GM23338 (cell line): Measurements from ENCODE around the gene PPP5C. TPM values are rescaled to one million over a fixed set of nuclear protein-coding genes. Genes with fewer than 3 reads are reported as not detected.

ENCODE experiments used
- ATAC-seq: fragments of 200-7000 bp; cut with Tn5 transposase; 3 replicates; pipeline ENCODE4 v1.9.1; 2020
- DNase-seq: peaks from one replicate; pipeline ENCODE4 v3.0.0-alpha.2; 2015; ENCODE audit warnings: low spot score
- H2AFZ ChIP-seq: fragments of 200-600 bp; sonication (generic); 2 replicates; pipeline ENCODE4 v1.8.0; 2016; ENCODE audit warnings: antibody characterized with exemption, mild to moderate bottlenecking, moderate library complexity
- H3F3A ChIP-seq: fragments of 200-600 bp; sonication (generic); replicated peaks from 2 replicates; pipeline ENCODE4 v1.8.0; 2017; ENCODE audit warnings: antibody characterized with exemption, mixed run types, low read depth
- H3K27ac ChIP-seq: fragments of 200-600 bp; sonication (generic); 2 replicates; pipeline ENCODE4 v1.6.1; 2016; ENCODE audit warnings: low read depth
- H3K27me3 ChIP-seq: fragments of 200-600 bp; sonication (generic); 2 replicates; pipeline ENCODE4 v1.8.0; 2016; ENCODE audit warnings: mild to moderate bottlenecking, mixed run types, moderate library complexity; ENCODE audit not compliant: insufficient read depth
- H3K36me3 ChIP-seq: fragments of 200-600 bp; sonication (generic); 2 replicates; pipeline ENCODE4 v1.8.0; 2016; ENCODE audit warnings: mild to moderate bottlenecking; ENCODE audit not compliant: insufficient read depth
- H3K4me1 ChIP-seq: fragments of 200-600 bp; sonication (generic); 2 replicates; pipeline ENCODE4 v1.8.0; 2016; ENCODE audit warnings: mild to moderate bottlenecking, moderate library complexity; ENCODE audit not compliant: insufficient read depth
- H3K4me2 ChIP-seq: fragments of 200-600 bp; sonication (generic); 2 replicates; pipeline ENCODE4 v1.7.1; 2017; ENCODE audit warnings: mixed run types
- H3K4me3 ChIP-seq: fragments of 200-600 bp; sonication (generic); 2 replicates; pipeline ENCODE4 v1.6.1; 2016; ENCODE audit warnings: mixed run types
- H3K79me2 ChIP-seq: fragments of 200-600 bp; sonication (generic); replicated peaks from 2 replicates; pipeline ENCODE4 v1.8.0; 2017; ENCODE audit warnings: mild to moderate bottlenecking; ENCODE audit not compliant: insufficient read depth
- H3K9me2 ChIP-seq: fragments of 200-600 bp; sonication (generic); 2 replicates; pipeline ENCODE4 v1.8.0; 2017; ENCODE audit not compliant: insufficient read depth
- H4K20me1 ChIP-seq: fragments of 200-600 bp; sonication (generic); replicated peaks from 2 replicates; pipeline ENCODE4 v1.8.0; 2017; ENCODE audit warnings: mild to moderate bottlenecking; ENCODE audit not compliant: insufficient read depth
- H3K27ac Mint-ChIP-seq: 2 replicates; pipeline ENCODE4 v1.8.0; 2020; ENCODE audit warnings: inconsistent platforms, mild to moderate bottlenecking, moderate library complexity, mixed read lengths
- H3K27me3 Mint-ChIP-seq: 3 replicates; pipeline ENCODE4 v1.8.0; 2022; ENCODE audit warnings: low read depth, mild to moderate bottlenecking, moderate library complexity, mixed read lengths, inconsistent platforms; ENCODE audit not compliant: insufficient read depth, poor library complexity
- H3K36me3 Mint-ChIP-seq: 3 replicates; pipeline ENCODE4 v1.8.0; 2021; ENCODE audit warnings: low read depth, mild to moderate bottlenecking, inconsistent platforms, moderate library complexity, mixed read lengths
- H3K4me1 Mint-ChIP-seq: 3 replicates; pipeline ENCODE4 v1.8.0; 2020; ENCODE audit warnings: mild to moderate bottlenecking, inconsistent platforms, mixed read lengths
- H3K4me3 Mint-ChIP-seq: 3 replicates; pipeline ENCODE4 v1.8.0; 2021; ENCODE audit warnings: moderate library complexity, mild to moderate bottlenecking, inconsistent platforms, mixed read lengths
- H3K9me3 Mint-ChIP-seq: 3 replicates; pipeline ENCODE4 v1.8.0; 2020; ENCODE audit warnings: moderate library complexity, mild to moderate bottlenecking, inconsistent platforms, mixed read lengths
- CREB1 ChIP-seq: fragments of 250-450 bp; sonication (Bioruptor Pico); IDR thresholded peaks from 2 replicates; pipeline ENCODE4 v1.5.0; 2020; ENCODE audit warnings: low read depth, mild to moderate bottlenecking, moderate library complexity
- CTCF ChIP-seq, 2 experiments: fragments of 200-600 bp in 1 of 2; sonication (generic) in 1 of 2; conservative IDR thresholded peaks; 2 replicates each; pipeline versions ENCODE4 v1.5.1 to v1.6.1; 2016 to 2017; ENCODE audit warnings: antibody characterized with exemption in 2 of 2, low read depth in 2 of 2, mild to moderate bottlenecking in 2 of 2, moderate library complexity in 1 of 2
- EZH2 ChIP-seq: fragments of 200-600 bp; sonication (generic); IDR thresholded peaks from one replicate; pipeline ENCODE4 v1.8.0; 2017; ENCODE audit warnings: antibody characterized with exemption, mild to moderate bottlenecking, low read depth; ENCODE audit not compliant: unreplicated experiment
- JUNB ChIP-seq: IDR thresholded peaks from one replicate; pipeline ENCODE4 v1.6.1; 2016; ENCODE audit warnings: antibody characterized with exemption; ENCODE audit not compliant: unreplicated experiment
- POLR2AphosphoS5 ChIP-seq: IDR thresholded peaks from 2 replicates; pipeline ENCODE4 v1.6.1; 2016; ENCODE audit warnings: antibody characterized with exemption, low read depth
- STAT1 ChIP-seq: IDR thresholded peaks from one replicate; pipeline ENCODE4 v1.6.1; 2016; ENCODE audit warnings: antibody characterized with exemption; ENCODE audit not compliant: unreplicated experiment
- ZNF114 ChIP-seq: fragments of 250-450 bp; sonication (Bioruptor Pico); IDR thresholded peaks from 2 replicates; pipeline ENCODE4 v1.5.0; 2020; ENCODE audit warnings: mild to moderate bottlenecking, moderate library complexity
- ZNF331 ChIP-seq: fragments of 250-450 bp; sonication (Bioruptor Pico); IDR thresholded peaks from 2 replicates; pipeline ENCODE4 v1.5.0; 2020; ENCODE audit warnings: low read depth, mild to moderate bottlenecking, moderate library complexity
- polyA plus RNA-seq: library from polyadenylated mRNA; unstranded; fragments of >200 nt; fragmentation: Nextera tagmentation; extraction: Ambion mirVana; gene quantifications from 2 replicates; pipeline ENCODE4 v1.2.1, GENCODE V29; 2016
- total RNA-seq: library from RNA; depleted of rRNA; stranded (reverse); fragments of >200 nt; shearing (Covaris generic); gene quantifications from 2 replicates; pipeline ENCODE4 v1.2.3, GENCODE V29; 2014
- TF ChIP-seq, protein P1 (sequence below): IDR thresholded peaks from one replicate; pipeline ENCODE4 v1.6.1; 2018; ENCODE audit warnings: antibody characterized with exemption; ENCODE audit not compliant: unreplicated experiment
- TF ChIP-seq, protein P2 (sequence below): IDR thresholded peaks from 2 replicates; pipeline ENCODE4 v1.6.1; 2016; ENCODE audit warnings: antibody characterized with exemption

PPP5C gene
- total and polyA plus RNA-seq, 2 experiments from 2014 or later, result 51.6 to 123 TPM

- no peaks in the 10 kb centered on the region; the same call in 1 of the 2 replicates for H3K79me2 ChIP-seq
- peaks cover 25% of the 10 kb centered on the region for H3F3A ChIP-seq
- TF ChIP-seq, protein P1, sequence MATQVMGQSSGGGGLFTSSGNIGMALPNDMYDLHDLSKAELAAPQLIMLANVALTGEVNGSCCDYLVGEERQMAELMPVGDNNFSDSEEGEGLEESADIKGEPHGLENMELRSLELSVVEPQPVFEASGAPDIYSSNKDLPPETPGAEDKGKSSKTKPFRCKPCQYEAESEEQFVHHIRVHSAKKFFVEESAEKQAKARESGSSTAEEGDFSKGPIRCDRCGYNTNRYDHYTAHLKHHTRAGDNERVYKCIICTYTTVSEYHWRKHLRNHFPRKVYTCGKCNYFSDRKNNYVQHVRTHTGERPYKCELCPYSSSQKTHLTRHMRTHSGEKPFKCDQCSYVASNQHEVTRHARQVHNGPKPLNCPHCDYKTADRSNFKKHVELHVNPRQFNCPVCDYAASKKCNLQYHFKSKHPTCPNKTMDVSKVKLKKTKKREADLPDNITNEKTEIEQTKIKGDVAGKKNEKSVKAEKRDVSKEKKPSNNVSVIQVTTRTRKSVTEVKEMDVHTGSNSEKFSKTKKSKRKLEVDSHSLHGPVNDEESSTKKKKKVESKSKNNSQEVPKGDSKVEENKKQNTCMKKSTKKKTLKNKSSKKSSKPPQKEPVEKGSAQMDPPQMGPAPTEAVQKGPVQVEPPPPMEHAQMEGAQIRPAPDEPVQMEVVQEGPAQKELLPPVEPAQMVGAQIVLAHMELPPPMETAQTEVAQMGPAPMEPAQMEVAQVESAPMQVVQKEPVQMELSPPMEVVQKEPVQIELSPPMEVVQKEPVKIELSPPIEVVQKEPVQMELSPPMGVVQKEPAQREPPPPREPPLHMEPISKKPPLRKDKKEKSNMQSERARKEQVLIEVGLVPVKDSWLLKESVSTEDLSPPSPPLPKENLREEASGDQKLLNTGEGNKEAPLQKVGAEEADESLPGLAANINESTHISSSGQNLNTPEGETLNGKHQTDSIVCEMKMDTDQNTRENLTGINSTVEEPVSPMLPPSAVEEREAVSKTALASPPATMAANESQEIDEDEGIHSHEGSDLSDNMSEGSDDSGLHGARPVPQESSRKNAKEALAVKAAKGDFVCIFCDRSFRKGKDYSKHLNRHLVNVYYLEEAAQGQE, result no peak
- peak; percentile 58; the same call in 1 of the 2 replicates for TF ChIP-seq CREB1
- TF ChIP-seq CTCF (conservative IDR thresholded peaks at IDR 0.05; ENCODE audit: low read depth in 2 of 2), result no peak
- peak; percentile 78 for TF ChIP-seq POLR2AphosphoS5
- Mint-ChIP-seq H3K4me1 (peaks cover 33% of the 10 kb centered on the region), H3K4me3 (peak overlapping the region; percentile 88), H3K27ac (peak overlapping the region; percentile 99), H3K9me3 (peaks cover 20% of the 10 kb centered on the region), H3K36me3 (peaks cover 48% of the 10 kb centered on the region), H3K27me3 (peaks cover 4% of the 10 kb centered on the region)
- peak; percentile 78 for ATAC-seq
- H2AFZ ChIP-seq, result no peak overlapping the region
- H3K27me3 ChIP-seq, result no peaks in the 10 kb centered on the region
- H3K27ac ChIP-seq, result peak overlapping the region; percentile 80
- H3K4me2 ChIP-seq, result peak overlapping the region; percentile 76
- 0 out of 2 replicates have a peak, but pooled peaks cover 8% of the 10 kb centered on the region for H4K20me1 ChIP-seq
- H3K4me1 ChIP-seq, result peaks cover 35% of the 10 kb centered on the region
- H3K9me2 ChIP-seq, result no peaks in the 10 kb centered on the region
- peaks cover 16% of the 10 kb centered on the region; the same call in 1 of the 2 replicates for H3K36me3 ChIP-seq
- peak overlapping the region; percentile 52 for H3K4me3 ChIP-seq
- peak; percentile 100 for DNase-seq
Observed at GRCh38 chr19:46303691-46304397, 43.0 kb upstream of the PPP5C start.

DNA sequence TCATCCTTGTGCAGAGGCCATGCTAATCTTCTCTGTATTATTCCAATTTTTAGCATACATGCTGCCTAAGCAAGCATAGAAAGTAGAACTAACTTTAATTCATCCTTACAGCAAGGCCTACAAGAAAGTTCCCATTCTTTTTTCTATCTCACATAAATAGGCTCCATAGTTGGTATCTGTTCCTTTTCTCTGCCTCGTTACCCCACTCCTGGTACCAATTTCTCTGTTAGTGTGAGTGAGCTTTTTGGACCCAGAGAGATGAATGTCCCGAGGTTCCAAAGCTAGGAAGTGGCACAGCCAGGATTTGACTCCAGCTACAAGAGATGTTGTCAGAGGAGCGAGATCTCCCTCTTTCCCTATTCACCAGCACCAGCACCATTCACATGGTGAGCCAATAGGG, 40.4 kb upstream of the PPP5C start:
- Mint-ChIP-seq H3K27me3 (peaks cover 2% of the 10 kb centered on the region), H3K9me3 (peaks cover 20% of the 10 kb centered on the region), H3K36me3 (peaks cover 66% of the 10 kb centered on the region), H3K4me1 (peaks cover 15% of the 10 kb centered on the region), H3K27ac (no peak overlapping the region), H3K4me3 (no peak overlapping the region)
- ATAC-seq (no peak), DNase-seq (no peak)
- H3K36me3 ChIP-seq, result peaks cover 16% of the 10 kb centered on the region; the same call in 1 of the 2 replicates
- H3K9me2 ChIP-seq, result no peaks in the 10 kb centered on the region
- no peak overlapping the region for H3K4me3 ChIP-seq
- no peak overlapping the region for H2AFZ ChIP-seq
- no peaks in the 10 kb centered on the region for H3K27me3 ChIP-seq
- H3K27ac ChIP-seq, result no peak overlapping the region
- peaks cover 5% of the 10 kb centered on the region for H4K20me1 ChIP-seq
- peaks cover 16% of the 10 kb centered on the region for H3K4me1 ChIP-seq
- H3F3A ChIP-seq, result peaks cover 11% of the 10 kb centered on the region
- H3K4me2 ChIP-seq, result no peak overlapping the region
- H3K79me2 ChIP-seq, result no peaks in the 10 kb centered on the region; the same call in 1 of the 2 replicates
- no peak for TF ChIP-seq POLR2AphosphoS5
- TF ChIP-seq EZH2, result no peak
- TF ChIP-seq CREB1, result no peak
- TF ChIP-seq CTCF (conservative IDR thresholded peaks at IDR 0.05; ENCODE audit: low read depth in 2 of 2), result no peak
- TF ChIP-seq JUNB, result no peak
- TF ChIP-seq ZNF331 (CRISPR knock-in tag), result no peak
- TF ChIP-seq ZNF114 (CRISPR knock-in tag), result no peak
- no peak for TF ChIP-seq STAT1
- TF ChIP-seq, protein P2, sequence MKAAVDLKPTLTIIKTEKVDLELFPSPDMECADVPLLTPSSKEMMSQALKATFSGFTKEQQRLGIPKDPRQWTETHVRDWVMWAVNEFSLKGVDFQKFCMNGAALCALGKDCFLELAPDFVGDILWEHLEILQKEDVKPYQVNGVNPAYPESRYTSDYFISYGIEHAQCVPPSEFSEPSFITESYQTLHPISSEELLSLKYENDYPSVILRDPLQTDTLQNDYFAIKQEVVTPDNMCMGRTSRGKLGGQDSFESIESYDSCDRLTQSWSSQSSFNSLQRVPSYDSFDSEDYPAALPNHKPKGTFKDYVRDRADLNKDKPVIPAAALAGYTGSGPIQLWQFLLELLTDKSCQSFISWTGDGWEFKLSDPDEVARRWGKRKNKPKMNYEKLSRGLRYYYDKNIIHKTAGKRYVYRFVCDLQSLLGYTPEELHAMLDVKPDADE, result no peak
- TF ChIP-seq, protein P1, result no peak
